GM12878 (cell line): ENCODE data around the gene FOSB. TPM values are rescaled to one million over a fixed set of nuclear protein-coding genes. Genes with fewer than 3 reads are reported as not detected.

ENCODE experiments used
- BCLAF1 ChIP-seq: fragments of 450-650 bp; IDR thresholded peaks from 2 replicates; pipeline ENCODE4 v1.6.1; 2017; ENCODE audit warnings: antibody characterized with exemption, mild to moderate bottlenecking, moderate library complexity
- BMI1 ChIP-seq: fragments of 450-650 bp; IDR thresholded peaks from 2 replicates; pipeline ENCODE4 v1.6.1; 2016; ENCODE audit warnings: mild to moderate bottlenecking, moderate library complexity, borderline replicate concordance
- E2F4 ChIP-seq: IDR thresholded peaks from 2 replicates; pipeline ENCODE4 v1.6.1; 2012; ENCODE audit warnings: low read depth, low read length, improper control_type of control experiment
- EP300 ChIP-seq, 2 experiments: fragments of 150-350 bp in 1 of 2; IDR thresholded peaks; 2 replicates each; pipeline ENCODE4 v1.6.1; 2011 to 2012; ENCODE audit warnings: low read depth in 2 of 2, low read length in 2 of 2, borderline replicate concordance in 1 of 2, improper control_type of control experiment in 1 of 2, inconsistent platforms in 1 of 2; ENCODE audit not compliant: control insufficient read depth in 1 of 2
- ESRRA ChIP-seq: IDR thresholded peaks from 2 replicates; pipeline ENCODE4 v1.6.1; 2012; ENCODE audit warnings: mild to moderate bottlenecking, low read length, improper control_type of control experiment
- EZH2 ChIP-seq: IDR thresholded peaks from 2 replicates; pipeline ENCODE4 v1.6.1; 2012; ENCODE audit warnings: low read depth, mild to moderate bottlenecking, control low read depth, inconsistent platforms, low read length, borderline replicate concordance; ENCODE audit not compliant: control insufficient read depth
- FOXK2 ChIP-seq: fragments of 450-650 bp; IDR thresholded peaks from 2 replicates; pipeline ENCODE4 v1.6.1; 2017; ENCODE audit warnings: mild to moderate bottlenecking, moderate library complexity
- KLF5 ChIP-seq: fragments of 450-650 bp; IDR thresholded peaks from 2 replicates; pipeline ENCODE4 v1.6.1; 2014; ENCODE audit warnings: mild to moderate bottlenecking; ENCODE audit not compliant: partially characterized antibody
- LARP7 ChIP-seq: fragments of 450-650 bp; IDR thresholded peaks from 2 replicates; pipeline ENCODE4 v1.6.1; 2017; ENCODE audit warnings: mild to moderate bottlenecking
- MLLT1 ChIP-seq: fragments of 450-650 bp; IDR thresholded peaks from 2 replicates; pipeline ENCODE4 v1.6.1; 2016; ENCODE audit warnings: mild to moderate bottlenecking
- MYC ChIP-seq: IDR thresholded peaks from 2 replicates; pipeline ENCODE4 v1.6.1; 2011; ENCODE audit warnings: mild to moderate bottlenecking, low read length, moderate library complexity, inconsistent platforms; ENCODE audit not compliant: insufficient read depth, insufficient replicate concordance, insufficient read length, severe bottlenecking
- NR2C2 ChIP-seq: IDR thresholded peaks from 2 replicates; pipeline ENCODE4 v1.6.1; 2011; ENCODE audit warnings: borderline replicate concordance, low read depth; ENCODE audit not compliant: control insufficient read depth, insufficient read length
- POLR2AphosphoS2 ChIP-seq: IDR thresholded peaks from 2 replicates; pipeline ENCODE4 v1.6.1; 2011; ENCODE audit warnings: low read depth, mild to moderate bottlenecking, low read length, improper control_type of control experiment, moderate library complexity
- POLR2AphosphoS5 ChIP-seq: IDR thresholded peaks from 2 replicates; pipeline ENCODE4 v1.6.1; 2011; ENCODE audit warnings: mild to moderate bottlenecking, low read length, inconsistent platforms
- RB1 ChIP-seq: fragments of 450-650 bp; formaldehyde crosslinking; IDR thresholded peaks from 2 replicates; pipeline ENCODE4 v1.6.1; 2017; ENCODE audit warnings: mild to moderate bottlenecking, borderline replicate concordance
- RFX5 ChIP-seq: IDR thresholded peaks from 2 replicates; pipeline ENCODE4 v1.6.1; 2011; ENCODE audit warnings: low read depth, low read length, improper control_type of control experiment
- SKIL ChIP-seq: fragments of 450-650 bp; IDR thresholded peaks from 2 replicates; pipeline ENCODE4 v1.6.1; 2017; ENCODE audit warnings: mild to moderate bottlenecking, low read depth, inconsistent platforms; ENCODE audit not compliant: poor library complexity, severe bottlenecking
- SP1 ChIP-seq: IDR thresholded peaks from one replicate; pipeline ENCODE4 v1.6.1; 2011; ENCODE audit warnings: low read depth, low read length
- SUZ12 ChIP-seq: fragments of 200-600 bp; sonication (generic); IDR thresholded peaks from one replicate; pipeline ENCODE4 v1.6.1; 2018; ENCODE audit warnings: antibody characterized with exemption, mild to moderate bottlenecking; ENCODE audit not compliant: unreplicated experiment
- ZZZ3 ChIP-seq: IDR thresholded peaks from 2 replicates; pipeline ENCODE4 v1.6.1; 2011; ENCODE audit warnings: low read depth; ENCODE audit not compliant: control insufficient read depth, insufficient read length
- polyA plus RNA-seq, 11 experiments: library from polyadenylated mRNA; depleted of rRNA in 4 of 11; unstranded in 6 of 11; stranded (reverse) in 5 of 11; fragments of >200 nt; fragmentation: Nextera tagmentation in 4 of 11; fragmentation: Illumina TruSeq in 1 of 11; extraction: Ambion mirVana in 4 of 11; extraction: Trizol in 1 of 11; gene quantifications; 1 replicate in 1 of 11; 2 replicates in 10 of 11; pipeline versions ENCODE4 v1.2.1 to v1.2.3, GENCODE V29; 2011 to 2016; ENCODE audit warnings: inconsistent platforms in 2 of 11, missing spikeins in 2 of 11, low read depth in 1 of 11
- total RNA-seq, 4 experiments: library from RNA; depleted of rRNA in 3 of 4; stranded (reverse); fragments of >200 nt in 3 of 4; fragmentation: Illumina TruSeq in 1 of 4; extraction: Trizol in 1 of 4; gene quantifications; 2 replicates each; pipeline versions ENCODE4 v1.2.1 to v1.2.3, GENCODE V29; 2013 to 2021

The FOSB gene
- total and polyA plus RNA-seq, 10 of the 15 experiments (the other 5 are each of a cell fraction or from before 2014, with no cell fraction given): 0.06 to 0.56 (median 0.26) TPM

- TF ChIP-seq BCLAF1 (no peak), ZZZ3 (no peak), MYC (no peak), FOXK2 (no peak), POLR2AphosphoS2 (no peak), SKIL (no peak), EZH2 (no peak), ESRRA (no peak), RFX5 (no peak), EP300 (IDR thresholded peaks at IDR 0.05; ENCODE audit: borderline replicate concordance in 1 of 2, control insufficient read depth in 1 of 2, low read depth in 2 of 2, low read length in 2 of 2) (no peak), SUZ12 (peak; percentile 94), KLF5 (no peak), POLR2AphosphoS5 (no peak), E2F4 (no peak), SP1 (peak; percentile 39), BMI1 (no peak), NR2C2 (no peak), LARP7 (no peak), RB1 (0 out of 2 replicates have a peak, but pooled peaks have one; percentile 17), MLLT1 (no peak)
Measured at GRCh38 chr19:45485305-45486077, 17.7 kb downstream of the FOSB start (continued).
